Left kidney (tissue), 1 donor: ENCODE data around the gene ARMH3. TPM values are rescaled to one million over a fixed set of nuclear protein-coding genes. Genes with fewer than 3 reads are reported as not detected.

Source experiments
- polyA plus RNA-seq: library from polyadenylated mRNA; unstranded; fragments of 120-200 nt; gene quantifications from one replicate; pipeline ENCODE4 v1.2.1, GENCODE V29; 2013; ENCODE audit not compliant: insufficient read length

ARMH3 gene
- polyA plus RNA-seq, 1 donor: 21.2 TPM

Other genes starting within 250 kb of the ARMH3 start
- gene OGA, start 237.7 kb downstream of the ARMH3 start, polyA plus RNA-seq: 269 TPM
- 6.2 TPM for gene KCNIP2, start 212.4 kb downstream of the ARMH3 start, polyA plus RNA-seq
- gene HPS6, start 9.2 kb upstream of the ARMH3 start, polyA plus RNA-seq: 9.4 TPM
- 125 TPM for gene LDB1, start 64.2 kb upstream of the ARMH3 start, polyA plus RNA-seq
- 40.8 TPM for gene PPRC1, start 76.9 kb upstream of the ARMH3 start, polyA plus RNA-seq
- gene NOLC1, start 96.2 kb upstream of the ARMH3 start, polyA plus RNA-seq: 93.0 TPM
- gene ELOVL3, start 170.1 kb upstream of the ARMH3 start, polyA plus RNA-seq: 2.9 TPM
- 0.43 TPM for gene PITX3, start 185.3 kb upstream of the ARMH3 start, polyA plus RNA-seq
- 56.6 TPM for gene GBF1, start 189.4 kb upstream of the ARMH3 start, polyA plus RNA-seq